ENCODE measurements around the gene RIMBP2.

The RIMBP2 gene

DNA sequence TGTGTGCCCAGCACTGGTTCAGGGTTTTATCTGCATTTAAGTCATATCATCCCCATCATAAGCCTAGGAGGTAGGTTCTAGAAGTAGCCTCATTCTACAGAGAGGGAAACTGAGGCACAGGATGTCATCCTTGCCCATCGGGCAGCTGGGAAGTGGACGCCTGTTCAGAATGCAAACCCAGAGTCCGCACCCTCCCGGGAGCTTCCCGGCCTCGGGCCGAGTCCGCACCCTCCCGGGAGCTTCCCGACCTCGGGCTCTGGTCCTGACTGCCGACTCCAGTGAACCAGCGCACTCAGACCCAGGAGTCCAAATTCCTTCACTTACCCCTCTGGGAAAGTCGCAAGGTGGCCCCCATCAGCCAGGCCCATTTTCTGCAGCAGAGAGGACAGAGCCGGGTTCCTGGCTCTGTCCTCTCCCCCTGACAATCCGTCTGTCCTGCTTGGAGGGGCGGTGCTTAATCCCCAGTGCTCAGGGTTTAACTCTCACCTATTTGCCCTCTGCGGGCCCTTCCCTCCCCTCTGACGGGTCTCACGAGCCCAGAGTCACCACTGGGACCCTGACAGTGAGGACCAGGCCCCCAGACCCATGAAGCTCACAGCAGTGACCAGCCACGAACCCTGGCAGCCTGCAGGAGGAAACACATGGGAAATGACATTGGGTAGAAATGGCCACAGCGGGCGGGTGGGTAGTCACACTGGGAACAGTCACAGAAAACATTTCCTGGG is 236.5 kb downstream of the RIMBP2 start:
- Histone ChIP-seq H3K4me3 (no peak overlapping the region), H3K36me3 (no peaks in the 10 kb centered on the region), H3K27ac (no peak overlapping the region), H3K27me3 (0 out of 2 replicates have a peak, but pooled peaks cover 3% of the 10 kb centered on the region), H3K4me1 (peaks cover 49% of the 10 kb centered on the region), H4K20me1 (0 out of 2 replicates have a peak, but pooled peaks cover 6% of the 10 kb centered on the region), H3K4me2 (no peak overlapping the region), H3K9me3 (no peaks in the 10 kb centered on the region), H3K9ac (no peak overlapping the region)
- TF ChIP-seq Cebpa-rat (IDR thresholded peaks at IDR 0.05) = no peak

DNA sequence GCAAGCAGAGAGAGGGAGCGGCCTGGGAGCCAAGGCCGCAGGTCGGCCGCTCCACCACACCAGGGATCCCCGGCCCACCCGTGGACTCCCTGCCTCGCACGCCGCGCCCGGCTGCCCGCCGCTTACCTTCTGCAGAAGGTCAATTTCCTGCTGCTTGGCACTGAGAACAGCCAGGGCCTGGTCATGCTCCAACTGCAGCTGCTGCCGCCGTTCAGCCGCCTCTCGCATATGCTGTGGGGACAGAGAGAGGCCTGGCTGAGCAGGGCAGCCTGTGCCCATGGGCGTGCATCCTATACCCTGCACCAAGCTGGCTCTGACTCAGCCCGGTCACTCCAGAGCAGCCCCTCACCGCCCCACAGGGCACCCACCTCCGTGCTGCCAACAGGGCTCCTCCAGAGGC is 237.3 kb downstream of the RIMBP2 start:
- 0 out of 2 replicates have a peak, but pooled peaks cover 3% of the 10 kb centered on the region for H3K27me3 ChIP-seq
- peaks cover 53% of the 10 kb centered on the region for H3K4me1 ChIP-seq
- H3K9ac ChIP-seq = no peak overlapping the region
- no peak overlapping the region for H3K27ac ChIP-seq
- H3K9me3 ChIP-seq = no peaks in the 10 kb centered on the region
- no peak overlapping the region for H3K4me3 ChIP-seq
- H3K36me3 ChIP-seq = no peaks in the 10 kb centered on the region
- no peak for TF ChIP-seq Cebpa-rat (IDR thresholded peaks at IDR 0.05)
- no peak overlapping the region for H3K4me2 ChIP-seq
- 0 out of 2 replicates have a peak, but pooled peaks cover 6% of the 10 kb centered on the region for H4K20me1 ChIP-seq

DNA sequence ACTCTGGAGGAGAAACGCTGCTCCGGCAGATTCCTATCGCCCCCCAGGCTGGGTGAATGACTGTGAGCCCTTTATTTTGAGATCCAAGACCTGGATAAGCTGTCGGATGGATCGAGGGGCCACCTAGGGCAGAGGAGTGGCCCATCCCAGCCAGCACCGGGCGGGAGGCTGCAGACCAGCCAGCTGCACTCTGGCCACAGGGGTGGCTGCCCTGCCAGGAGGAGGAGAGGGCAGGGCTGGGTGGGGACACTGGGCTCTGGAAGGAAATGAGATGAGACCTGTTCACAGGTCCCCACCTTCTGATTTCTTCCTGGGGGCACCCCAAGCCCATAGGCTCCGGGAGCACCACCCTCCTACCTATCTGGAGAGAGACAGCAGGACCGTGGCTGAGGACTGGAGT is 238.4 kb downstream of the RIMBP2 start:
- no peak for TF ChIP-seq Cebpa-rat (IDR thresholded peaks at IDR 0.05)
- no peak overlapping the region for H3K27ac ChIP-seq

DNA sequence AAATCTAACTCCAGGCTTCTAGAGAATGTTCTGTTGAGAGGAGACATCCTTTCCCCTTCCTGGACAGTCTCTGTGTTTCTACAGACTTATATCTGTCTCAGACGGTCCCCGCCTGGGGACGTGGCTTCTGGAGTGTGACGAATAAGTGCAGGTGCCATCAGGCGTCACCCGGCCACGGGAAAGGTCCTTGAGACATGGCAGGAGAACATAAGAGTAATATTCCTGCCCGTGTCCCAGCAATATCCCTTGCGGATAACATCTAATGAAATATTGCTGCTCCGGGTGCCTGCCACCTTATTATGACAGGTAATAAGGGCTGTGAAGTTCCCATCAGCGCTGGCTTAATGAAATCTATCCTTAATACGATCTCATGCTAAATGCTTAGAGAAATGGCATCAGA is 238.8 kb downstream of the RIMBP2 start:
- Histone ChIP-seq H3K4me3 (no peak overlapping the region), H3K9me3 (no peaks in the 10 kb centered on the region), H3K36me3 (no peaks in the 10 kb centered on the region), H3K27ac (no peak overlapping the region), H4K20me1 (0 out of 2 replicates have a peak, but pooled peaks cover 6% of the 10 kb centered on the region), H3K27me3 (0 out of 2 replicates have a peak, but pooled peaks cover 3% of the 10 kb centered on the region), H3K4me2 (peak overlapping the region; percentile 76), H3K9ac (no peak overlapping the region), H3K4me1 (peaks cover 50% of the 10 kb centered on the region)
- no peak for TF ChIP-seq Cebpa-rat (IDR thresholded peaks at IDR 0.05)

More for the DNA sequence above, 238.4 kb downstream of the RIMBP2 start:
- 0 out of 2 replicates have a peak, but pooled peaks cover 3% of the 10 kb centered on the region for H3K27me3 ChIP-seq
- 0 out of 2 replicates have a peak, but pooled peaks cover 6% of the 10 kb centered on the region for H4K20me1 ChIP-seq
- H3K9ac ChIP-seq = no peak overlapping the region
- peaks cover 53% of the 10 kb centered on the region for H3K4me1 ChIP-seq
- no peak overlapping the region for H3K4me3 ChIP-seq
- H3K4me2 ChIP-seq = no peak overlapping the region
- H3K36me3 ChIP-seq = no peaks in the 10 kb centered on the region
- no peaks in the 10 kb centered on the region for H3K9me3 ChIP-seq

DNA sequence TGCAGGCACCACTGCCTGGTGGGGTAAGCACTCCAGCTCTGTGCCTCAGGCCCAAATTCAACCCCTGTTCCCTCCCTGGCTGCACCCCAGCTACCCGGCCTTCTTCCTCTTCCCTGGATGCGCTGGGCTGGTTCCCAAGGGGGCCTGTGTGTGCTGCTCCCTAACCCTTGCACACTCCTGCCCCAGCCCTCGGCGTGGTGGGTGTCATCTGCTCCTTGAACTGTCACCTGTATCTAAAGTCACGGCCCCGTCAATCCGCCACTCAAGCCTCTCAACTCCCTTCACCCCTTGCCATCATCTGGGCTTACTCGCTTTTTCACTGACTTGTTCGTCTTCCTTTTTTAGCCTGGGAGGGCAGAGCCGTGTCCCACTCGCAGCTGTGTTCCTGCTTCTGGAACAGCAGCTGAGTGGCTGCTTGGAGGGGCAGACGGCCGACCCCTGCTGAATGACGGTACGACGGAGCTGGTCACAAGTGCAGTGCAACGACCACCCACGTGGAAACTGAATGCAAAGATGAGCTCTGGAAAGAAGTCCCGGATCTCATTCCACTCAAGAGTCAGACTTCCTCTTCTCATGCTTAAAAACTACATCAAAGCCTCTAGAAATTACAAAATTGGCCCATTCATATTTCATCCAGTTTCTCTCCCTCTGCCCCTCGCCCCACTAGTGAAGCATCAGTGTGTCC is 239.5 kb downstream of the RIMBP2 start:
- H3K27me3 ChIP-seq = 0 out of 2 replicates have a peak, but pooled peaks cover 3% of the 10 kb centered on the region
- no peak overlapping the region for H3K27ac ChIP-seq
- no peaks in the 10 kb centered on the region for H3K9me3 ChIP-seq
- H3K9ac ChIP-seq = no peak overlapping the region
- no peak overlapping the region for H3K4me3 ChIP-seq
- peaks cover 44% of the 10 kb centered on the region for H3K4me1 ChIP-seq
- 0 out of 2 replicates have a peak, but pooled peaks cover 6% of the 10 kb centered on the region for H4K20me1 ChIP-seq
- no peaks in the 10 kb centered on the region for H3K36me3 ChIP-seq
- H3K4me2 ChIP-seq = peak overlapping the region; percentile 76
- TF ChIP-seq Cebpa-rat (IDR thresholded peaks at IDR 0.05) = no peak

DNA sequence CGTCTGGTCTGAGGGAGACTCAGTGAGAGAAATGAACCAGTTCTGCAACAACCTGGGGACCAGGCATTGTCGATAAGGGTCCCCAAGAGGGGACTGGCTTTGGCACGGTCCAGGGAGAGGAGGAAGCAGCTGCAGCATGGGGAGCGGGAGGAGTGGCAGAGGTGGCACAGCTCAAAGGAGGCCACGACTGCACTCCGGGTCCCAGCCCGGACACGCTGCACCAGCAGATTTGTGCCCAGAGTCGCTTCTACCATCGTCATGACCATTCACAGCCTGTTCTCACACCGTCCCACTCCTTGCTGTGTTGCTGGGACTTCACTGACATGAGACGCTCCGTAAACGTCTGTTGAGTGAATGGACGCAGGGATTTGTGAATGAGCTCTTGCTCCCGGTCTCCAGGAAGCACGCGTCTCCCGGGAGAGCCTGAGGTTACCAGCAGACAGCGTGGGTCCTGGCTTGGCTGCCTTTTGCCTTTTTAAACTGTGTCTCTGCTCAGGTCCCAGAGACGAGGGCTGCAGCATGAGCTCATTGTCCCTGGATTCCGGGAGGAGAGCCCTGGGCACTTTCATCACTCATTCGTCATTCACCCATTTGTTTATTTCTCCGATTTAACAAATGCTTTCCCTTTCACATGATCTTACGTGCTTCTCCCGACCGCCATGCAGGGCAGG is 241.4 kb downstream of the RIMBP2 start:
- Histone ChIP-seq H3K36me3 (no peaks in the 10 kb centered on the region), H3K27me3 (0 out of 2 replicates have a peak, but pooled peaks cover 3% of the 10 kb centered on the region), H3K9me3 (no peaks in the 10 kb centered on the region), H3K4me3 (no peak overlapping the region), H3K27ac (no peak overlapping the region), H3K9ac (no peak overlapping the region), H3K4me2 (peak overlapping the region; percentile 76), H4K20me1 (0 out of 2 replicates have a peak, but pooled peaks cover 6% of the 10 kb centered on the region), H3K4me1 (peaks cover 33% of the 10 kb centered on the region)
- no peak for TF ChIP-seq Cebpa-rat (IDR thresholded peaks at IDR 0.05)

DNA sequence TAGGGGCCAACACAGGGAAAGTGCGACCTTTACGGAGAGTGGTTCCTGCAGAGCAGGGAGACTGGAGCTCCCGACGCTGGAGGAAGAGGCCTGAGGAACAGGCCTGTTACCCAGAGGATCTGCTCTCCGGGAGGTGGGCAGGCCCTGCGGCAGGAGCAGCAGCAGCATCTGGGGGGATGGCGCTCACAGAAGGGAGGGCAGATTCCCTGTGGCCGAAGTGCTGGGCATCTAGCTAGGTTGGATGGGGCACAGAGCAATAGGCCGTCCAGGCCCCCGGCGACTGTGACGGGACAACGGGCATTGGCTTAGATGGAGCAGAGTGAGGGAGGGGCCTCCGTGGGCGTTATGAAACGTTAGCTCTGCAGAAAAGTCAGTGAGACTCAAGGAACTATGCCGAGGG is 242.8 kb downstream of the RIMBP2 start:
- no peak overlapping the region for H3K27ac ChIP-seq
- no peak for TF ChIP-seq Cebpa-rat (IDR thresholded peaks at IDR 0.05)

DNA sequence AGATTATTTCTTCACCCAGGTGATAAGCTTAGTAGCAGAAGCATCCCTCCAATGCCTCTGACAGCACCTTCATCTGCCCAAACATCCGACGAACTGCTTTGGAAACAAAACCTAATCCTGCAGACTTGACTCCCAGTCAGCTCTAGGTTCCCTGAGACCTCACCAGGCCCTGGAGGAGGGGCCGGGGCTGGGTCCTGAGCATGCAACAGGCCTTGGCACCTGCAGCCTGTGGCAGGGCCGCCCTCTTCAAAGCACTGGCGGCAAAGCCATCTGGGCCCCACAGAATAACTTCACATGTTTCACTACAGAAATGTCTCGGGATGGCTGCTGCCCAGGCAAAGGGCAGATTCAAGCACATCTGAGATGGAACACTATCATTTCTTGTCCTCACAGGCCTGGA is 245.1 kb downstream of the RIMBP2 start:
- Histone ChIP-seq H3K27ac (no peak overlapping the region), H4K20me1 (no peaks in the 10 kb centered on the region), H3K36me3 (no peaks in the 10 kb centered on the region), H3K4me2 (no peak overlapping the region), H3K9me3 (peaks cover 14% of the 10 kb centered on the region), H3K27me3 (no peaks in the 10 kb centered on the region), H3K9ac (no peak overlapping the region), H3K4me1 (peaks cover 23% of the 10 kb centered on the region), H3K4me3 (no peak overlapping the region)
- TF ChIP-seq Cebpa-rat (IDR thresholded peaks at IDR 0.05) = no peak

More for the DNA sequence above, 242.8 kb downstream of the RIMBP2 start:
- H3K4me2 ChIP-seq = no peak overlapping the region
- no peaks in the 10 kb centered on the region for H3K36me3 ChIP-seq
- H3K27me3 ChIP-seq = 0 out of 2 replicates have a peak, but pooled peaks cover 3% of the 10 kb centered on the region
- no peak overlapping the region for H3K4me3 ChIP-seq
- peaks cover 33% of the 10 kb centered on the region for H3K4me1 ChIP-seq
- H3K9me3 ChIP-seq = peaks cover under 1% of the 10 kb centered on the region; the same call in 1 of the 2 replicates
- no peak overlapping the region for H3K9ac ChIP-seq
- no peaks in the 10 kb centered on the region for H4K20me1 ChIP-seq

DNA sequence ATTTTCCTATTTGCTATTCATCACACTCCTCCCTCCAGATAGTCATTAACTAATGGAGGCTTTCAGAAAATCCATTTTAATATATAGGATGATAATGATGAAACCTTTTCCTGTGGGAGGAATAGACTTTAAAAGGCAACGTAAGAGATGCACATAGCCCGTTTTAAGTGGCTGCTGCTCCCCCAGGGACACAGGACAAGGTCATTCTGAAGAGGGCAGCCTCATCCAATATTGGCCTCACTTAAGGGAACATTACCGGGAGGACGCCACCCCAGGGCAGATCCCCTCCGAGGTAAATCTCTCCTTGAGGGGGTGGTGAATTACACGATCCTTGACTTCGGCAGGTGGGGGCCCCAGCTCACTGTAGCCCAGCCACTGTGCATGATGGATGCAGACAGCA is 246.5 kb downstream of the RIMBP2 start:
- Histone ChIP-seq H3K4me2 (no peak overlapping the region), H3K36me3 (no peaks in the 10 kb centered on the region), H4K20me1 (no peaks in the 10 kb centered on the region), H3K4me3 (no peak overlapping the region), H3K9ac (no peak overlapping the region), H3K4me1 (peaks cover 16% of the 10 kb centered on the region), H3K27me3 (no peaks in the 10 kb centered on the region), H3K27ac (no peak overlapping the region), H3K9me3 (peaks cover 14% of the 10 kb centered on the region)
- TF ChIP-seq Cebpa-rat (IDR thresholded peaks at IDR 0.05) = no peak

All from BLaER1 (cell line).